ENCODE measurements around the gene CFAP61.
A peak's percentile ranks its signal among the peaks of the same experiment; 100 is the strongest.
"Not testable (repeated sequence)": the region's sequence is repeated elsewhere in the genome, so short reads cannot be mapped to it uniquely, and the experiment has no call there.

Gene CFAP61

GRCh38 chr20:20102716-20103258 is 50.5 kb downstream of the CFAP61 start:
- no peak for TF ChIP-seq CTCF (conservative IDR thresholded peaks at IDR 0.05; ENCODE audit: low read depth, low read length)
- DNase-seq (ENCODE audit: low read depth) = no peak
- H3K4me3 ChIP-seq (ENCODE audit: low read depth, low read length) = no peak overlapping the region

- no peak for DNase-seq (ENCODE audit: low read depth)
- H3K4me3 ChIP-seq (ENCODE audit: low read depth, low read length) = no peak overlapping the region
- TF ChIP-seq CTCF (conservative IDR thresholded peaks at IDR 0.05; ENCODE audit: low read depth, low read length) = no peak
Measured at GRCh38 chr20:20103486-20103885, 51.2 kb downstream of the CFAP61 start.

- not testable (repeated sequence) for DNase-seq (ENCODE audit: low read depth); H3K4me3 ChIP-seq (ENCODE audit: low read depth, low read length)
Measured at GRCh38 chr20:20123187-20123586, 70.9 kb downstream of the CFAP61 start.

- peak; percentile 33 for TF ChIP-seq CTCF (conservative IDR thresholded peaks at IDR 0.05; ENCODE audit: low read depth, low read length)
- peak; percentile 10 for DNase-seq (ENCODE audit: low read depth)
- H3K4me3 ChIP-seq (ENCODE audit: low read depth, low read length) = no peak overlapping the region
Measured at GRCh38 chr20:20130399-20130798, 78.1 kb downstream of the CFAP61 start.

GRCh38 chr20:20134941-20135575 is 82.7 kb downstream of the CFAP61 start:
- DNase-seq (ENCODE audit: low read depth) = no peak
- H3K4me3 ChIP-seq (ENCODE audit: low read depth, low read length) = no peak overlapping the region
- no peak for TF ChIP-seq CTCF (conservative IDR thresholded peaks at IDR 0.05; ENCODE audit: low read depth, low read length)

- no peak overlapping the region for H3K4me3 ChIP-seq (ENCODE audit: low read depth, low read length)
- no peak for TF ChIP-seq CTCF (conservative IDR thresholded peaks at IDR 0.05; ENCODE audit: low read depth, low read length)
- no peak for DNase-seq (ENCODE audit: low read depth)
Measured at GRCh38 chr20:20136313-20136712, 84.0 kb downstream of the CFAP61 start.

GRCh38 chr20:20137851-20138250 is 85.5 kb downstream of the CFAP61 start:
- no peak for TF ChIP-seq CTCF (conservative IDR thresholded peaks at IDR 0.05; ENCODE audit: low read depth, low read length)
- no peak for DNase-seq (ENCODE audit: low read depth)
- no peak overlapping the region for H3K4me3 ChIP-seq (ENCODE audit: low read depth, low read length)

Measured in choroid plexus epithelial cell (primary cell).